Trophoblast cell (in vitro differentiated cells and primary cell): ENCODE measurements around the gene FRMPD4.

Experiments used
- DNase-seq, 2 donors: peaks; one replicate each; pipeline ENCODE4 v3.0.0-alpha.2; 2016
- H2AFZ ChIP-seq: 2 replicates; pipeline ENCODE4 v1.6.1; 2013; ENCODE audit warnings: low read length, moderate library complexity, mild to moderate bottlenecking; ENCODE audit not compliant: insufficient read depth, poor library complexity
- H2AK5ac ChIP-seq: 2 replicates; pipeline ENCODE4 v1.6.1; 2013; ENCODE audit warnings: mild to moderate bottlenecking, low read length
- H2BK120ac ChIP-seq: 2 replicates; pipeline ENCODE4 v1.6.1; 2013; ENCODE audit warnings: low read length, mild to moderate bottlenecking, moderate library complexity; ENCODE audit not compliant: insufficient read depth, poor library complexity
- H2BK12ac ChIP-seq: 2 replicates; pipeline ENCODE4 v1.6.1; 2013; ENCODE audit warnings: mild to moderate bottlenecking, low read length, moderate library complexity
- H2BK5ac ChIP-seq: 2 replicates; pipeline ENCODE4 v1.6.1; 2013; ENCODE audit warnings: low read length, low read depth, moderate library complexity, mild to moderate bottlenecking; ENCODE audit not compliant: poor library complexity
- H3K14ac ChIP-seq: 2 replicates; pipeline ENCODE4 v1.6.1; 2013; ENCODE audit warnings: mild to moderate bottlenecking, low read length
- H3K18ac ChIP-seq: 2 replicates; pipeline ENCODE4 v1.6.1; 2013; ENCODE audit warnings: mild to moderate bottlenecking, low read length
- H3K23ac ChIP-seq: 2 replicates; pipeline ENCODE4 v1.6.1; 2013; ENCODE audit warnings: low read length
- H3K27ac ChIP-seq: 2 replicates; pipeline ENCODE4 v1.5.1; 2013; ENCODE audit warnings: low read depth, mild to moderate bottlenecking, inconsistent platforms, low read length, moderate library complexity
- H3K27me3 ChIP-seq: 2 replicates; pipeline ENCODE4 v1.6.1; 2013; ENCODE audit warnings: inconsistent platforms, mild to moderate bottlenecking, low read length, moderate library complexity; ENCODE audit not compliant: insufficient read depth
- H3K36me3 ChIP-seq, 2 experiments: 1 replicate in 1 of 2; 2 replicates in 1 of 2; pipeline ENCODE4 v1.6.1; 2013; ENCODE audit warnings: low read length in 2 of 2, mild to moderate bottlenecking in 2 of 2, moderate library complexity in 1 of 2; ENCODE audit not compliant: insufficient read depth in 2 of 2, control insufficient read depth in 1 of 2
- H3K4ac ChIP-seq: 2 replicates; pipeline ENCODE4 v1.6.1; 2013; ENCODE audit warnings: low read depth, mild to moderate bottlenecking, low read length, moderate library complexity
- H3K4me1 ChIP-seq, 2 experiments: 1 replicate in 1 of 2; 2 replicates in 1 of 2; pipeline ENCODE4 v1.6.1; 2013; ENCODE audit warnings: low read length in 2 of 2, mild to moderate bottlenecking in 2 of 2, moderate library complexity in 1 of 2; ENCODE audit not compliant: insufficient read depth in 2 of 2, control insufficient read depth in 1 of 2
- H3K4me2 ChIP-seq: 2 replicates; pipeline ENCODE4 v1.6.1; 2013; ENCODE audit warnings: inconsistent platforms, mild to moderate bottlenecking, low read length, moderate library complexity
- H3K4me3 ChIP-seq: 2 replicates; pipeline ENCODE4 v1.5.1; 2013; ENCODE audit warnings: mild to moderate bottlenecking, low read depth, low read length, inconsistent platforms
- H3K79me1 ChIP-seq: one replicate; pipeline ENCODE4 v1.6.1; 2013; ENCODE audit warnings: low read length
- H3K79me2 ChIP-seq: 2 replicates; pipeline ENCODE4 v1.6.1; 2013; ENCODE audit warnings: low read length, mild to moderate bottlenecking; ENCODE audit not compliant: control insufficient read depth, insufficient read depth, poor library complexity
- H3K9ac ChIP-seq: 2 replicates; pipeline ENCODE4 v1.6.1; 2013; ENCODE audit warnings: mild to moderate bottlenecking, low read length
- H3K9me3 ChIP-seq: 2 replicates; pipeline ENCODE4 v1.6.1; 2013; ENCODE audit warnings: low read depth, mild to moderate bottlenecking, control low read depth, inconsistent platforms, low read length; ENCODE audit not compliant: insufficient read depth
- H4K12ac ChIP-seq: 2 replicates; pipeline ENCODE4 v1.6.1; 2013; ENCODE audit warnings: low read depth, mild to moderate bottlenecking, low read length, moderate library complexity
- H4K8ac ChIP-seq: 2 replicates; pipeline ENCODE4 v1.6.1; 2013; ENCODE audit warnings: low read depth, mild to moderate bottlenecking, low read length, moderate library complexity
- H4K91ac ChIP-seq: one replicate; pipeline ENCODE4 v1.6.1; 2013; ENCODE audit warnings: low read depth, mild to moderate bottlenecking, low read length, moderate library complexity
- WGBS: extraction: QIAGEN DNeasy Blood & Tissue Kit; methylation state at CpG from one replicate; pipeline ENCODE4 v1.1.7; 2013; ENCODE audit warnings: missing lambda C conversion rate; ENCODE audit not compliant: insufficient read length, insufficient coverage; ENCODE audit errors: extremely low coverage; 5-methylcytosine and 5-hydroxymethylcytosine counted together

Gene FRMPD4

DNA sequence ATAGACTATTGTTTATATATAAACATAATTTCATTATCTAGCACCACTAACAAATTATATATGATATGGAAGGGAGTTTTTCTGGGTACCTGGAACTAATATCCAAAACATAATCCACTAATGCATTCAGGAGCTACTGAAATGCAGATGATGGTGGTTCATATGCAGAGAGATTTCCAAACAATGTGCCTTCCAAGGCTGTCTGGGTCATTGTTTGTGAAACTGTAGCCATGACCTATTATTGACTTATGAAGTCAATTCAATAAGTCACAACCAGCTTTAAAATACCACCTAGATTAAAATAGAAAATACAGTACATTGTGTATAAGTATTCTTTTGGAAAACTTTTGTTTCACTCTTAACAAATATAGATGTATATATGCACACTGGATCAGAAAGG, 415.9 kb downstream of the FRMPD4 start:
- H3K14ac ChIP-seq, result no peak overlapping the region
- no peak overlapping the region for H3K9ac ChIP-seq
- H4K12ac ChIP-seq, result no peak overlapping the region
- H2BK5ac ChIP-seq, result no peak overlapping the region
- H4K91ac ChIP-seq, result no peak overlapping the region
- H3K18ac ChIP-seq, result no peak overlapping the region
- no peak overlapping the region for H3K4me3 ChIP-seq
- no peaks in the 10 kb centered on the region for H3K4me1 ChIP-seq
- no peaks in the 10 kb centered on the region for H3K36me3 ChIP-seq
- no peak overlapping the region for H2AFZ ChIP-seq
- no peaks in the 10 kb centered on the region for H3K79me1 ChIP-seq
- H3K27ac ChIP-seq, result no peak overlapping the region
- DNase-seq, result no peak
- H3K23ac ChIP-seq, result no peak overlapping the region
- H3K27me3 ChIP-seq, result no peaks in the 10 kb centered on the region
- H3K79me2 ChIP-seq, result no peaks in the 10 kb centered on the region
- no peaks in the 10 kb centered on the region for H3K9me3 ChIP-seq
- no peak overlapping the region for H2BK12ac ChIP-seq
- H4K8ac ChIP-seq, result no peak overlapping the region
- H2AK5ac ChIP-seq, result no peak overlapping the region
- H3K4ac ChIP-seq, result no peak overlapping the region
- H2BK120ac ChIP-seq, result no peak overlapping the region
- no peak overlapping the region for H3K4me2 ChIP-seq

DNA sequence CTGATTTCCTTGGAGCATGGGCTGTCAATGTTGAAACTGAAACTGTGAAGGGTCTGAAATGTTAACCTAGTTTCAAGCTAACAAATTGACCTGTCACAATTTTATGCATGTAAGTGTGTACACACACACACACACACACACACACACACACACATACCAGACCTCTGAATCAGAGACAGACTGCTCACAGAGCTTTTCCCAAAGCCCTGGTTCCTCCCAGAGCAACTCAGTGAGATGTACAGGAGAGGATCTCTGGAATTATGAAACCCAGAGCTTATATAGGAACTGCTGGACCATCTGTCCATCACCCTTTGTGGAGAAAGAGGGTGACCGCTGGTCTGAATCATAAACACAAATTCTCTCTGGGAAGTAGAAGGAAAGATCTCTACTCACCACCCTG, 424.8 kb downstream of the FRMPD4 start:
- H3K4ac ChIP-seq, result no peak overlapping the region
- no peak overlapping the region for H2BK5ac ChIP-seq
- no peak overlapping the region for H3K9ac ChIP-seq
- no peak overlapping the region for H2AFZ ChIP-seq
- DNase-seq, result no peak
- no peak overlapping the region for H3K4me2 ChIP-seq
- H3K14ac ChIP-seq, result no peak overlapping the region
- no peaks in the 10 kb centered on the region for H3K79me1 ChIP-seq
- no peak overlapping the region for H3K4me3 ChIP-seq
- H2BK12ac ChIP-seq, result no peak overlapping the region
- H3K27me3 ChIP-seq, result no peaks in the 10 kb centered on the region
- no peak overlapping the region for H4K91ac ChIP-seq
- no peak overlapping the region for H2BK120ac ChIP-seq
- WGBS, result no CpG with 5 or more reads among the region's 1 CpG
- no peaks in the 10 kb centered on the region for H3K4me1 ChIP-seq
- no peak overlapping the region for H3K27ac ChIP-seq
- H3K79me2 ChIP-seq, result no peaks in the 10 kb centered on the region
- no peak overlapping the region for H3K23ac ChIP-seq
- H3K9me3 ChIP-seq, result no peaks in the 10 kb centered on the region
- H2AK5ac ChIP-seq, result no peak overlapping the region
- H3K36me3 ChIP-seq, result no peaks in the 10 kb centered on the region
- H4K12ac ChIP-seq, result no peak overlapping the region
- H3K18ac ChIP-seq, result no peak overlapping the region
- no peak overlapping the region for H4K8ac ChIP-seq

DNA sequence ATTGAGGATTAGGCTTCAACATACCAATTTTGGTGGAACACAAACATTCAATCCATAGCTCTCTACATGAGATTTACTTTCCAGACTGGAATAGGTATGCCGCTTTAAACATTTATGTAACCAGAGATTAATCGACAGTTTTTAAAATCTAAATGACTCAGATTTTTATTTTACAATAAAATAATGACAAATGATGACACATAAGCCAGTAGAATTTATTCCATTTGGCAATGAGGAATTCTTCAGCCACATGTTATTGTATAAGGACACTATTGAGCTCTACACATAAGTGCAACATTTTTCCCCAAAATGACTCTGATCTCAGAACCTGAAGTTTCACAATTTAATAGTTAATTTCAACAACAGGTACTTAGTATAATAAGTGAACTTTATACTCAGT, 425.9 kb downstream of the FRMPD4 start:
- no peak for DNase-seq
- Histone ChIP-seq H3K14ac (no peak overlapping the region), H3K23ac (no peak overlapping the region), H3K4me3 (no peak overlapping the region), H3K79me2 (no peaks in the 10 kb centered on the region), H2BK5ac (no peak overlapping the region), H3K79me1 (no peaks in the 10 kb centered on the region), H2AK5ac (no peak overlapping the region), H2BK120ac (no peak overlapping the region), H2AFZ (no peak overlapping the region), H3K18ac (no peak overlapping the region), H4K91ac (no peak overlapping the region), H3K9ac (no peak overlapping the region), H3K36me3 (no peaks in the 10 kb centered on the region), H3K4ac (no peak overlapping the region), H3K27ac (no peak overlapping the region), H3K4me2 (no peak overlapping the region), H4K12ac (no peak overlapping the region), H3K9me3 (no peaks in the 10 kb centered on the region), H3K4me1 (no peaks in the 10 kb centered on the region), H3K27me3 (no peaks in the 10 kb centered on the region), H4K8ac (no peak overlapping the region), H2BK12ac (no peak overlapping the region)
- WGBS, result no CpG with 5 or more reads among the region's 2 CpGs

DNA sequence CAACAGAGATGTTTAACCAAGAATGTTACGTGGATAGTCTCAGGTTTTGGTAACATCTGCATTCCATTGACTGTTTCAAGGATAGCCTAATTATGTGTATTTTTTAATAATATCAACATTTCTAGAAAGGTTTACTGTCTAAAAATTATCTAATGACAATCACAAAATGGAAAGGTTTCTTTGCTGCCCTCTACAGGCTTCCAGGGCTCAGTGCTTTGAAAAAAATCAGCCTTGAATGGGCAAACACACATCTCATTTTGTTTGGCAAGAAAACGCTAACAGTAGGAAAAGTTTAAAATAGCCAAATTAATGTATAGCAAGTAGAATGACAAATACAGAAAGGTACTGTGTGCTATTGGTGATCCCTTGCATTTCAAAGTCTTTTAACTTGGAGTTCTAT, 429.6 kb downstream of the FRMPD4 start:
- Histone ChIP-seq H3K14ac (no peak overlapping the region), H3K4ac (no peak overlapping the region), H3K4me1 (no peaks in the 10 kb centered on the region), H3K36me3 (no peaks in the 10 kb centered on the region), H3K9ac (no peak overlapping the region), H3K4me2 (no peak overlapping the region), H2BK120ac (no peak overlapping the region), H3K27ac (no peak overlapping the region), H3K23ac (no peak overlapping the region), H4K91ac (no peak overlapping the region), H2AFZ (no peak overlapping the region), H4K12ac (no peak overlapping the region), H2BK5ac (no peak overlapping the region), H3K18ac (no peak overlapping the region), H3K4me3 (no peak overlapping the region), H3K79me2 (no peaks in the 10 kb centered on the region), H4K8ac (no peak overlapping the region), H2BK12ac (no peak overlapping the region), H3K9me3 (no peaks in the 10 kb centered on the region), H2AK5ac (no peak overlapping the region), H3K27me3 (no peaks in the 10 kb centered on the region), H3K79me1 (no peaks in the 10 kb centered on the region)
- DNase-seq, result peak in 1 of 2 donors; percentile 31
- no CpG with 5 or more reads among the region's 2 CpGs for WGBS
